DOHH2 (cell line): ENCODE measurements around the gene POLR3C.
"Not testable (repeated sequence)": the region's sequence is repeated elsewhere in the genome, so short reads cannot be mapped to it uniquely, and the experiment has no call there.

Experiments
- H3F3A ChIP-seq: fragments of 200-600 bp; sonication (generic), shearing (Covaris generic); 2 replicates; pipeline ENCODE4 v1.6.0; 2016; ENCODE audit warnings: antibody characterized with exemption, mild to moderate bottlenecking; ENCODE audit not compliant: control insufficient read depth, insufficient read depth
- H3K27ac ChIP-seq: fragments of 200-600 bp; sonication (generic); 2 replicates; pipeline ENCODE4 v1.5.1; 2014; ENCODE audit warnings: low read depth, mild to moderate bottlenecking, low read length, moderate library complexity
- H3K27me3 ChIP-seq: fragments of 200-600 bp; sonication (generic); 2 replicates; pipeline ENCODE4 v1.6.1; 2014; ENCODE audit warnings: mild to moderate bottlenecking, low read length, mixed read lengths; ENCODE audit not compliant: control insufficient read depth
- H3K36me3 ChIP-seq: fragments of 200-600 bp; sonication (generic); 2 replicates; pipeline ENCODE4 v1.6.1; 2014; ENCODE audit warnings: mild to moderate bottlenecking, low read length, moderate library complexity, mixed read lengths; ENCODE audit not compliant: control insufficient read depth
- H3K4me1 ChIP-seq: fragments of 200-600 bp; sonication (generic); 2 replicates; pipeline ENCODE4 v1.6.1; 2014; ENCODE audit warnings: mild to moderate bottlenecking, low read length, mixed read lengths; ENCODE audit not compliant: control insufficient read depth
- H3K4me2 ChIP-seq: fragments of 200-600 bp; sonication (generic); 2 replicates; pipeline ENCODE4 v1.6.0; 2014; ENCODE audit warnings: mild to moderate bottlenecking, low read length, moderate library complexity
- H3K4me3 ChIP-seq: fragments of 200-600 bp; sonication (generic); 2 replicates; pipeline ENCODE4 v1.5.1; 2014; ENCODE audit warnings: mild to moderate bottlenecking, low read length, mixed read lengths
- H3K79me2 ChIP-seq: fragments of 200-600 bp; sonication (generic); 2 replicates; pipeline ENCODE4 v1.6.1; 2014; ENCODE audit warnings: mild to moderate bottlenecking, low read length, mixed read lengths; ENCODE audit not compliant: control insufficient read depth
- H3K9me2 ChIP-seq: fragments of 200-600 bp; sonication (generic); replicated peaks from 2 replicates; pipeline ENCODE4 v1.6.1; 2014; ENCODE audit warnings: mild to moderate bottlenecking, low read length, mixed read lengths; ENCODE audit not compliant: control insufficient read depth
- H3K9me3 ChIP-seq: fragments of 200-600 bp; sonication (generic); 2 replicates; pipeline ENCODE4 v1.6.1; 2014; ENCODE audit warnings: antibody characterized with exemption, low read length, mixed read lengths; ENCODE audit not compliant: control insufficient read depth, insufficient read depth
- H4K20me1 ChIP-seq: fragments of 200-600 bp; sonication (generic); 2 replicates; pipeline ENCODE4 v1.6.0; 2014; ENCODE audit warnings: low read depth, mild to moderate bottlenecking, antibody characterized with exemption, low read length, moderate library complexity; ENCODE audit not compliant: control insufficient read depth, insufficient read depth
- EZH2phosphoT487 ChIP-seq: fragments of 200-600 bp; sonication (generic); IDR thresholded peaks from 2 replicates; pipeline ENCODE4 v1.6.1; 2017; ENCODE audit warnings: borderline replicate concordance, mild to moderate bottlenecking, antibody characterized with exemption, low read length, moderate library complexity, mixed read lengths
- TF ChIP-seq, protein P1 (sequence below): fragments of 200-600 bp; sonication (generic); IDR thresholded peaks from one replicate; pipeline ENCODE4 v1.5.1; 2014; ENCODE audit warnings: antibody characterized with exemption, mild to moderate bottlenecking, low read depth, low read length; ENCODE audit not compliant: poor library complexity, severe bottlenecking

POLR3C gene

DNA sequence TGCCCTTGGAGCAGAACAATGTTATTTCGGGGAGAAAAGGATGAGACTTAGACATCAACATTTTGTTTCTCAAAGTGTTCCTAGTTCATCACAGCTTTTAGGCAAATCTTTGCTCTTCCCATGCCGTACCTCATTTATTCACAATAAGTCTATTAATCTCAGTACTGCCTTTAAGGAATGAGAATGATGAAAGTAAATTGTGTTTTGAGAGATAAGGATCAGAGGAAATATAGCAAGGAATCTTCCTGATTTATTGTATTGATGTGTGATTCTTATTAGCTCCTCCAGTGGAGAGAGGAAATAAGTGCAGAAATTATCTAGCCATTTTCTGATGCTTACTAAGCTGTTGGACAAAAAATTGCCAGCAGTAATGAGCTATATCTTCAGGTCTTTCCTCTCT is 2.0 kb downstream of the POLR3C start:
- H3K9me3 ChIP-seq, result no peaks in the 10 kb centered on the region
- peaks cover 31% of the 10 kb centered on the region for H3K4me1 ChIP-seq
- H3K27ac ChIP-seq, result no peak overlapping the region
- peaks cover 7% of the 10 kb centered on the region; the same call in 1 of the 2 replicates for H4K20me1 ChIP-seq
- TF ChIP-seq, protein P1, sequence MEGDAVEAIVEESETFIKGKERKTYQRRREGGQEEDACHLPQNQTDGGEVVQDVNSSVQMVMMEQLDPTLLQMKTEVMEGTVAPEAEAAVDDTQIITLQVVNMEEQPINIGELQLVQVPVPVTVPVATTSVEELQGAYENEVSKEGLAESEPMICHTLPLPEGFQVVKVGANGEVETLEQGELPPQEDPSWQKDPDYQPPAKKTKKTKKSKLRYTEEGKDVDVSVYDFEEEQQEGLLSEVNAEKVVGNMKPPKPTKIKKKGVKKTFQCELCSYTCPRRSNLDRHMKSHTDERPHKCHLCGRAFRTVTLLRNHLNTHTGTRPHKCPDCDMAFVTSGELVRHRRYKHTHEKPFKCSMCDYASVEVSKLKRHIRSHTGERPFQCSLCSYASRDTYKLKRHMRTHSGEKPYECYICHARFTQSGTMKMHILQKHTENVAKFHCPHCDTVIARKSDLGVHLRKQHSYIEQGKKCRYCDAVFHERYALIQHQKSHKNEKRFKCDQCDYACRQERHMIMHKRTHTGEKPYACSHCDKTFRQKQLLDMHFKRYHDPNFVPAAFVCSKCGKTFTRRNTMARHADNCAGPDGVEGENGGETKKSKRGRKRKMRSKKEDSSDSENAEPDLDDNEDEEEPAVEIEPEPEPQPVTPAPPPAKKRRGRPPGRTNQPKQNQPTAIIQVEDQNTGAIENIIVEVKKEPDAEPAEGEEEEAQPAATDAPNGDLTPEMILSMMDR, result peak; percentile 33
- TF ChIP-seq EZH2phosphoT487, result no peak
- peaks cover 44% of the 10 kb centered on the region for H3K79me2 ChIP-seq
- H3F3A ChIP-seq, result no peaks in the 10 kb centered on the region
- peak overlapping the region; percentile 77; the same call in 1 of the 2 replicates for H3K4me3 ChIP-seq
- no peaks in the 10 kb centered on the region for H3K9me2 ChIP-seq
- peak overlapping the region; percentile 80 for H3K4me2 ChIP-seq
- peaks cover 57% of the 10 kb centered on the region for H3K36me3 ChIP-seq
- H3K27me3 ChIP-seq, result no peaks in the 10 kb centered on the region

DNA sequence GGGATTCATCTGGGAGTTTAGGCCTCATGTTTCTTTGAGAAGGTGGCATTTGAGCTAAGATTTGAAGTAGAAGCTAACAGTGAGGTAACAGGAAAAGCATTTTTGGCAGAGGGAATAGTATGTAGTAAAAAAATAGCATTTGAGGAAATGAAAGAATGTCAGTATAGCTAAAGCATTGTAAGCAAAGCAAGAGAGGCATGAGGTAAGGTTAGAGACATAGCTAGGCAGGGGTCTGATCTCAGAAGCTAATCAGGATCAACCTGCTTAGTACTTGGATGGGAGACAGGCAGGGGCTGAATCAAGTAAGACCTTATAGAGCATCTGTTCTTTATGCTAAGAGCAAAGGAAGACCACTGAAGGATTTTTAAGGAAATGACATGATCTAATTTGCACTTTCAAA is 4.0 kb downstream of the POLR3C start:
- Histone ChIP-seq H3K4me2 (no peak overlapping the region), H4K20me1 (peaks cover 7% of the 10 kb centered on the region; the same call in 1 of the 2 replicates), H3K36me3 (peaks cover 75% of the 10 kb centered on the region), H3K4me1 (peaks cover 31% of the 10 kb centered on the region), H3K79me2 (peaks cover 37% of the 10 kb centered on the region), H3F3A (no peaks in the 10 kb centered on the region), H3K4me3 (no peak overlapping the region), H3K9me3 (no peaks in the 10 kb centered on the region), H3K27me3 (no peaks in the 10 kb centered on the region), H3K27ac (no peak overlapping the region), H3K9me2 (no peaks in the 10 kb centered on the region)
- no peak for TF ChIP-seq EZH2phosphoT487
- TF ChIP-seq, protein P1, result no peak

DNA sequence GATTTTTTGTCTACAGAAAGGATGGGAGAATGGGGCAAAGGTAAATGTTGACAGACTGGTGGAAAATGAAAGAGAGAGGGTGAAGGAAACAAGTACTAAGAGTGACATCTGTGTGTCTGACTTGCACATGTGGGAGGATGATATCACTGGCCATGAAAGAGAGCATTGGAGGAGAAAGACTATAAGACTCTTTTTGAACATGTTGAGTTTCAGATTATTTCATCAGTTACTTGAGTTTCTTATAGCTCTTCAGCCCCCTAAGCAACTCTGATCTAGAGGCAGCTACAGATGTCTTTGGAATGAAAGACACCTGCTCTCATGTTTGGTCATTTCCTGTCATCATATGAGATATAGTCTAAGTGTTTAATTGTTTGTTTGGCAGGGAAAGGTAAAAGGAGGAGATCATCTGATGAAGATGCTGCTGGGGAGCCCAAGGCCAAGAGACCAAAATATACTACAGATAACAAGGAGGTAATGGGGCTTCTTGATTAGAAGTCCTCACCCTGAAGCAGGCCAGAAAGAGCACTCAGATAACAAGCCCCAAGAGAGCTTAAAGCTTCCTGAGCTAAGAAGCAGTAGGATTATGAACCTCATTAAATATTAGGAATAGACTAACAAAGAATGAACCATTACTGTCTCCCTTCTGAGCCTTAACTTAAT is 4.5 kb downstream of the POLR3C start:
- no peaks in the 10 kb centered on the region for H3K9me3 ChIP-seq
- no peak overlapping the region for H3K4me2 ChIP-seq
- H3K4me3 ChIP-seq, result no peak overlapping the region
- no peaks in the 10 kb centered on the region for H3F3A ChIP-seq
- H4K20me1 ChIP-seq, result peaks cover 7% of the 10 kb centered on the region; the same call in 1 of the 2 replicates
- peaks cover 80% of the 10 kb centered on the region for H3K36me3 ChIP-seq
- peaks cover 31% of the 10 kb centered on the region for H3K4me1 ChIP-seq
- no peak for TF ChIP-seq EZH2phosphoT487
- TF ChIP-seq, protein P1, result no peak
- no peaks in the 10 kb centered on the region for H3K9me2 ChIP-seq
- H3K27ac ChIP-seq, result no peak overlapping the region
- no peaks in the 10 kb centered on the region for H3K27me3 ChIP-seq
- H3K79me2 ChIP-seq, result peaks cover 35% of the 10 kb centered on the region

- H3K9me2 ChIP-seq, H3K4me2 ChIP-seq, H3K27ac ChIP-seq, H3K9me3 ChIP-seq, H4K20me1 ChIP-seq, H3K4me3 ChIP-seq, H3F3A ChIP-seq, H3K27me3 ChIP-seq: not testable (repeated sequence)
- peaks cover 13% of the 10 kb centered on the region for H3K79me2 ChIP-seq
- peaks cover 92% of the 10 kb centered on the region for H3K36me3 ChIP-seq
- peaks cover 22% of the 10 kb centered on the region for H3K4me1 ChIP-seq
These were observed 6.8 kb downstream of the POLR3C start for GRCh38 chr1:145830810-145831209.
